Psoas muscle (tissue), 8 donors: ENCODE results near the gene SLC7A5. TPM values are rescaled to one million over a fixed set of nuclear protein-coding genes. Genes with fewer than 3 reads are reported as not detected.
A peak's percentile ranks its signal among the peaks of the same experiment; 100 is the strongest.
"Not testable (repeated sequence)": the region's sequence is repeated elsewhere in the genome, so short reads cannot be mapped to it uniquely, and the experiment has no call there.

Experiments
- ATAC-seq, 4 donors: fragments of 200-7000 bp; cut with Tn5 transposase; one replicate each; pipeline ENCODE4 v1.9.1; 2020; ENCODE audit warnings: moderate library complexity in 3 of 4, mild to moderate bottlenecking in 2 of 4
- DNase-seq, 2 donors: peaks; one replicate each; pipeline ENCODE4 v3.0.0-alpha.2; 2020
- H3K27ac ChIP-seq: fragments of 200-600 bp; one replicate; pipeline ENCODE4 v1.8.0; 2022
- H3K27me3 ChIP-seq, 3 donors: fragments of 200-600 bp in 1 of 3; one replicate each; pipeline versions ENCODE4 v1.6.1 to v1.8.0; 2013 to 2022; ENCODE audit warnings: low read length in 2 of 3, mild to moderate bottlenecking in 2 of 3, moderate library complexity in 1 of 3; ENCODE audit not compliant: insufficient read depth in 3 of 3
- H3K36me3 ChIP-seq, 2 donors: fragments of 200-600 bp in 1 of 2; one replicate each; pipeline versions ENCODE4 v1.6.1 to v1.8.0; 2013 to 2022; ENCODE audit warnings: low read depth in 1 of 2, mild to moderate bottlenecking in 1 of 2, moderate library complexity in 1 of 2; ENCODE audit not compliant: insufficient read depth in 1 of 2
- H3K4me1 ChIP-seq: fragments of 200-600 bp; one replicate; pipeline ENCODE4 v1.8.0; 2022
- H3K4me3 ChIP-seq: fragments of 200-600 bp; one replicate; pipeline ENCODE4 v1.8.0; 2022; ENCODE audit warnings: mild to moderate bottlenecking
- H3K9me3 ChIP-seq: fragments of 200-600 bp; one replicate; pipeline ENCODE4 v1.8.0; 2022
- whole genome bisulfite sequencing, 3 donors: extraction: QIAGEN DNeasy Blood & Tissue Kit; methylation state at CpG; one replicate each; pipeline versions ENCODE4 v1.1.6 to v1.1.7; 2013; 5-methylcytosine and 5-hydroxymethylcytosine counted together
- intact Hi-C, 2 donors: fragments of 100-400 bp; cut with DNase I; formaldehyde crosslinking; loops; one replicate each; pipeline versions ENCODE4 v1.11.0 to v1.14.2; 2022
- polyA plus RNA-seq, 3 donors: library from polyadenylated mRNA; stranded (reverse); fragments of 200-250 nt; gene quantifications; one replicate each; pipeline ENCODE4 v1.2.3, GENCODE V29; 2013
- total RNA-seq, 4 donors: library from RNA; stranded (reverse); fragmentation: NEBNext Ultra II Directional in 2 of 4; extraction: Animal tissue kit (Norgen Biotek cat#: 25700) in 2 of 4; gene quantifications; one replicate each; pipeline versions ENCODE4 v1.2.1 to v1.2.4, GENCODE V29; 2021 to 2023
- TF ChIP-seq, protein P1 (sequence below): fragments of 200-600 bp; IDR thresholded peaks from one replicate; pipeline ENCODE4 v1.8.0; 2022; ENCODE audit warnings: antibody characterized with exemption
- donor health status: healthy with polysubstance abuse.
- donor health status: DM: no; HTN: no; CAD: no; lungs with moderate emphysema.
- donor health status: Bipolar disorder and iron deficiency.
- donor health status: healthy.
- donor health status: DM: yes; HTN: yes; CAD: no.
- donor health status: DM: no; HTN: no; CAD: no.
- donor health status: DM: no; HTN: no; CAD: no.
- donor health status: DM: yes; HTN: yes; CAD: no.

The SLC7A5 gene
- total and polyA plus RNA-seq, 7 donors, result 9.8 to 63.6 (median 20.2) TPM

DNA sequence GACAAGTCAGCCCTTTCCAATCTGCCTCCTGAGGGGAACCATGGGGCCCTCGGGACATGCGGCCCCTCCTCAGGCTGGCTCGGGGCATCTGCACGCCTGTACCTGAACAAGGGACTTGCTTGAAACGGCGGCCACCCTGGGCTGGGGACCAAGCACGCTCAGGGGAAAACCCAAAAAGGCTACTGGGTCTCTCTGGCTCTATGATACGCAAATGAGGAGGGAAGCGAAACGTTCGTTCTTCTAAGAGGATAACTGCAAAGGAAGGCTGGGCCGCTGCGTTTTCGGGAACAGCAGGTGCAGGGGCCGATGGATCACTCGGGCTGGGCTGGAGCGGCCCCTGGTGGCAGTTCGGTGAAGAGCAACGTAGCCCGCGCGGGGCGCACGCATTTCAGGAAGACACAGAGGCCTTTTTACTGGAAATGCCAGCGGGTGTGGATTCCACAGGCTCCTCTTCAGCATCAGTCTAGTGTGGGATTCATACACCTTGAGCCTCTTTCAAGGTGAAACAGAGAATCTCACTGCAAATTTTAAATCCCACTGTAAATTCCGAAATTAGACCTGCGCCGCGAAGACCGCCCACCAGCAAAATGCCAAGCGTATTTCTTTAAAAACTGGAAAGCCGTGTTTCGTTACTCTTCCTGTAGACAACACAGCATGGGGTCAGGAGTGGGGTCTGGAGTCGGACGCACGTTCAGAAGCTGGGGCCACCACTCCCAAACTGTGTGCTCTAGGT is 40.1 kb upstream of the SLC7A5 start:
- intact Hi-C loops, result loop anchor here (10.0 kb wide), 2 partner anchors 55 to 125 kb away; no protein-coding TSS in a partner anchor

DNA sequence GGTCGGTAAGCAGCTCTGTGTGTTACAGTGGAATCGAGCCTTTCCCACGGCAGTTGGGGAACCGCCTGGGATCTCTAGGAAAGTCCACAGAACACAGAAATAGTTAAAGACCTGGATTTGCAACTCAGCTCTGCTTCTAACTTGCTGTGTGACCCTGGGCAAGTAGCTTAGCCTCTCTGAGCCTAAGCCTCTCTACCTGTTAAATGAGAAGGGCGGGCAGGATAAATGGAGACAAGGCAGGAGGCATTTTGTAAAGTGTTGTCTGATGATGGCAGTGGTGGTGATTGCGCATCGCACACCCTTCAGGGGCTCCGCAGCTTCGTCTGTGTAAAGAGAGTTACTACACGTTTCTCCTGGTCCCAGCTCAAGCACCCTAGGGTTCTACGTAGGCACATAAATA is 38.8 kb upstream of the SLC7A5 start:
- H3K36me3 ChIP-seq, H3K27me3 ChIP-seq, H3K4me3 ChIP-seq, H3K27ac ChIP-seq, DNase-seq, ATAC-seq, H3K9me3 ChIP-seq: not testable (repeated sequence)
- intact Hi-C loops, result loop anchor here (10.0 kb wide), 2 partner anchors 53 to 123 kb away; no protein-coding TSS in a partner anchor
- 84 to 89% (median 85%) methylated on average over 11 of the region's 11 CpGs for WGBS, 3 donors
- H3K4me1 ChIP-seq, result peaks cover 15% of the 10 kb centered on the region

More for the DNA sequence above, 40.1 kb upstream of the SLC7A5 start:
- Histone ChIP-seq H3K4me1 (peaks cover 15% of the 10 kb centered on the region), H3K27ac (peak overlapping the region; percentile 89)
- H3K27me3 ChIP-seq, H3K9me3 ChIP-seq, H3K36me3 ChIP-seq, H3K4me3 ChIP-seq: not testable (repeated sequence)
- TF ChIP-seq, protein P1, sequence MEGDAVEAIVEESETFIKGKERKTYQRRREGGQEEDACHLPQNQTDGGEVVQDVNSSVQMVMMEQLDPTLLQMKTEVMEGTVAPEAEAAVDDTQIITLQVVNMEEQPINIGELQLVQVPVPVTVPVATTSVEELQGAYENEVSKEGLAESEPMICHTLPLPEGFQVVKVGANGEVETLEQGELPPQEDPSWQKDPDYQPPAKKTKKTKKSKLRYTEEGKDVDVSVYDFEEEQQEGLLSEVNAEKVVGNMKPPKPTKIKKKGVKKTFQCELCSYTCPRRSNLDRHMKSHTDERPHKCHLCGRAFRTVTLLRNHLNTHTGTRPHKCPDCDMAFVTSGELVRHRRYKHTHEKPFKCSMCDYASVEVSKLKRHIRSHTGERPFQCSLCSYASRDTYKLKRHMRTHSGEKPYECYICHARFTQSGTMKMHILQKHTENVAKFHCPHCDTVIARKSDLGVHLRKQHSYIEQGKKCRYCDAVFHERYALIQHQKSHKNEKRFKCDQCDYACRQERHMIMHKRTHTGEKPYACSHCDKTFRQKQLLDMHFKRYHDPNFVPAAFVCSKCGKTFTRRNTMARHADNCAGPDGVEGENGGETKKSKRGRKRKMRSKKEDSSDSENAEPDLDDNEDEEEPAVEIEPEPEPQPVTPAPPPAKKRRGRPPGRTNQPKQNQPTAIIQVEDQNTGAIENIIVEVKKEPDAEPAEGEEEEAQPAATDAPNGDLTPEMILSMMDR, result peak; percentile 93
- DNase-seq (peak; percentile 79 to 87), ATAC-seq (peak; percentile 40 to 66 (median 52))
- WGBS, 3 donors, result 33 to 38% (median 35%) methylated on average over 36 of the region's 36 CpGs

DNA sequence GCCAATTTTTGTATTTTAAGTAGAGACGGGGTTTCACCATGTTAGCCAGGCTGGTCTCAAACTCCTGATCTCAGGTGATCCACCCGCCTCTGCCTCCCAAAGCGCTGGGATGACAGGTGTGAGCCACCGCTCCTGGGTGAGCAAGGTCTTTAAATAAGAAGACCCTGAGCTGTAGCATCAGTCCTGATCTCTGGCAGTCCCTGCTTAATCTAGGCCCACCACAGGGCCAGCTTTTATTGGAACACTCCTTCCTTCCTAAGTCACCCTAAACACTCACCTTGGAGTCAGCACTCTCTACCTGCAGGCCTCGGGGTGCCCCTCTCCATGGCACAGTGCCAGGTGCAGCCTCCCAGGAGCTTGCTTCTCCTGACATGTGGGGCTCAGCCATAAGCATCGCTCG is 36.2 kb upstream of the SLC7A5 start:
- 82 to 89% (median 87%) methylated on average over 5 to 7 of the region's 7 CpGs for WGBS, 3 donors
- H3K4me3 ChIP-seq, H3K27me3 ChIP-seq, DNase-seq, H3K27ac ChIP-seq, H3K9me3 ChIP-seq, H3K4me1 ChIP-seq, ATAC-seq, H3K36me3 ChIP-seq: not testable (repeated sequence)
- intact Hi-C loops, result loop anchor here (10.0 kb wide), 2 partner anchors 51 to 121 kb away; no protein-coding TSS in a partner anchor

DNA sequence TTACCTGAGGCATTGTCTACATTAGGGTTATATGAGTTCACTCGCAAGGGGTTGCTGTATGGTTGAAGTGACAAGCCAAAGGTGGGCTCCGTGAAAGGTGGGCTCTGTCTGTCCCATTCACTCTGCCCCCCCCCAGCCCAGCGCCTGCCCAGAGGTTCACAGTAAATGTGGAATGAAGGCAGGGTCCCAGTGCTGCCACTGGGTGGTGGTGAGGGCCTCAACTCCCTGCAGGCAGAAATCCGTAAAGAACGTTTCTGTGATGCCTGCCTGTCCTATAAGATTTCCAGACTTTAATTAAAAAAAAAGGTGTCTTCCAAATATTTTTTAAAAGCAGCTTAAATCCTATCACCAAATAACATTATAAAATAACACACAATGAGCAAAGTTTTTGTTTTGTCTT is 35.7 kb upstream of the SLC7A5 start:
- not testable (repeated sequence) for H3K9me3 ChIP-seq, H3K36me3 ChIP-seq, ATAC-seq, H3K4me3 ChIP-seq, DNase-seq, H3K27ac ChIP-seq, H3K4me1 ChIP-seq, H3K27me3 ChIP-seq
- WGBS, 3 donors, result 74 to 87% (median 86%) methylated on average over 3 to 5 of the region's 5 CpGs
- intact Hi-C loops, result loop anchor here (10.0 kb wide), 2 partner anchors 50 to 120 kb away; no protein-coding TSS in a partner anchor

GRCh38 chr16:87900489-87900888 is 31.2 kb upstream of the SLC7A5 start:
- ATAC-seq, H3K27me3 ChIP-seq, H3K4me1 ChIP-seq, H3K27ac ChIP-seq, H3K4me3 ChIP-seq, DNase-seq, H3K9me3 ChIP-seq, H3K36me3 ChIP-seq: not testable (repeated sequence)
- intact Hi-C loops, result loop anchor here (10.0 kb wide), 2 partner anchors 46 to 116 kb away; no protein-coding TSS in a partner anchor
- 83 to 88% (median 86%) methylated on average over 12 of the region's 12 CpGs for WGBS, 3 donors

- intact Hi-C loops, result no loop called here
- TF ChIP-seq, protein P1, result no peak
- Histone ChIP-seq H3K9me3 (no peaks in the 10 kb centered on the region), H3K36me3 (no peaks in the 10 kb centered on the region), H3K27ac (no peak overlapping the region), H3K4me1 (peaks cover 7% of the 10 kb centered on the region), H3K27me3 (no peaks in the 10 kb centered on the region), H3K4me3 (no peak overlapping the region)
- DNase-seq (no peak), ATAC-seq (no peak)
- 58 to 72% (median 68%) methylated on average over 20 of the region's 20 CpGs for WGBS, 3 donors
Measured at GRCh38 chr16:87897521-87898505, 28.5 kb upstream of the SLC7A5 start.

GRCh38 chr16:87896924-87897520 is 27.7 kb upstream of the SLC7A5 start:
- H3K27ac ChIP-seq, H3K4me3 ChIP-seq, DNase-seq, H3K27me3 ChIP-seq, ATAC-seq, H3K9me3 ChIP-seq, intact Hi-C loops, H3K4me1 ChIP-seq, H3K36me3 ChIP-seq: not testable (repeated sequence)
- 82 to 88% (median 85%) methylated on average over 16 of the region's 16 CpGs for WGBS, 3 donors

- ATAC-seq, H3K27me3 ChIP-seq, H3K36me3 ChIP-seq, DNase-seq, H3K9me3 ChIP-seq, H3K27ac ChIP-seq, H3K4me3 ChIP-seq, intact Hi-C loops, H3K4me1 ChIP-seq: not testable (repeated sequence)
- 88 to 90% (median 89%) methylated on average over 15 to 17 of the region's 17 CpGs for WGBS, 3 donors
Measured at GRCh38 chr16:87896176-87896890, 27.0 kb upstream of the SLC7A5 start.
